Activated gamma-delta T cell treated with Interleukin-2 at 50 U/mL for 16 hours (primary cell): ENCODE results near the gene C1orf210.

Source experiments
- DNase-seq: peaks from one replicate; pipeline ENCODE4 v3.0.0-alpha.2; 2020

The C1orf210 gene

GRCh38 chr1:43293176-43293575 is 7.8 kb upstream of the C1orf210 start:
- no peak for DNase-seq

DNA sequence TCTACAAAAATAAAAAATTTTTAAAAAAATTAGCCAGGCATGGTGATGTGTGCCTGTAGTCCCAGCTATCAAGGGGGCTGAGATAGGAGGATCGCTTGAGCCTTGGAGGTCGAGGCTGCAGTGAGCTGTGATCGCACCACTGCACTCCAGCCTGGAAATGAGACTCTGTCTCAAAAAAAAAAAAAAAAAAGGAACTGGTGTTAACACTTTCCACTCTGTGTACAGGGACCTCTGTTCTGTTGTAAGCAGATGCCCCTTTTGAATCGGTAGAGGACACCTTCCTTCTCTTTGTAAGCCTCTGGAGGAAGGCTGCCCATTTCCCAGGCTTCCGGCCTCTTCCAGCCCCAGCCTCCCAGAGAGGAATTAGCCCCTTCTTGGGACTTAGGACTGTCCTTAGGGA is 7.3 kb upstream of the C1orf210 start:
- DNase-seq, result no peak

DNA sequence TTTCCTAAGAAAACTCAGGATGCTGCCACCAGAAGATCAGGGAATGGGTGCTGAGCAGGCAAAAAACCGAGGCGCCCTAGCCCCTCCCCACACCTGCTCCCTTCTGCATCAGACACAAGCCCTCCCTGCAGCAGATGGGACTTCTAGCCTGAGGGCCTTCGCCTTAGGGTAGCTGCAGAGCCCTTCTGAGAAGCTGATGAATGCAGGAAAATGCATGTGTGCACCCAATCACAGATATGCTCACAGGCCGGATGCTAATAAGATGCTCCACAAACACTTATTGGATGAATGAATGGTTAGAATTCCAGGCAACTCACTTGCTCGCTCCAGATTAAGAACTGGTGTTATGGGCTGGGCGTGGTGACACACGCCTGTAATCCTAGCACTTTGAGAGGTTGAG is 6.8 kb upstream of the C1orf210 start:
- no peak for DNase-seq

DNA sequence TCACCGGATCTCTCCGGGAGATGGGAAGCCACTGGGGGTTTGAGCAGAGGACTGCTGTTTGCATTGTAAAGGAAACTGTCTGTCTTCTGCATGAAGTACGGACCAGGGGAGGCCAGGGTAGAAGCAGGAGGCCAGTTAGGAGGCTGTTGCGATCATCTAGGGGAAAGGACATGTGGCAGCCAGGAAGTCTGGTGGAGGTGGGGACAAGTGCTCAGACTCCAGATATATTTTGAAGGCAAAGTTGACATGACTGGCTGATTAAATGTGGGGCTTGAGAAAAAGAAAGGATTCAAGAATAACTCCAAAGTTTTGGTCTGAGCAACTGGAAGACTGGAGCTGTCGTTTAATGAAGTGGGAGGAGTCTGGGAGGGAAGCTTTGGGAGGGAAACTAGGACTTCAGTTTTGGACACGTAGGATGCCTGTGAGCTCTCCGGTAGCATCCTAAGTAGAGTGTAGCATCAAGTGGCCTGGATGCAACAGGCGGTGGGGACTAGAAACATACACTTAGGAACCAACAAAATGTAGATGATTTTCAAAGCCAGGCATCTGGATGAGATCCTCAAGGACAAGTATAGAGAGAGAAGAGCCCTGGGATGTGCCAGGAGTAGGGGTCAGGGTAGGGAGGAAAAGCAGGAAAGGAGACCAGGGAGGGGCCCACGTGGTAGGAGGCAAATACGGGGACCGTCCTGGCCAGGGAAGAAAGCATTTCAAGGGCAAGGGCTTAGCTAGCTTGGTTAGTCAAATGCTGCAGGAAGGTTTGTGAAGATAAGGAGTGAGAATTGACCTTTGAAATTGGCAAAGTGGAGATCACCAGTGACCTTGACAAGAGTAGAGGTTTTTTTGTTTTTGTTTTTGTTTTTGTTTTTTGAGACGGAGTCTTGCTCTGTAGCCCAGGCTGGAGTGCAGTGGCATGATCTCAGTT is 3.7 kb upstream of the C1orf210 start:
- no peak for DNase-seq

- no peak for DNase-seq
These were observed 2.8 kb upstream of the C1orf210 start for GRCh38 chr1:43288058-43288784.

GRCh38 chr1:43286533-43286932 is 1.2 kb upstream of the C1orf210 start:
- DNase-seq, result no peak

- no peak for DNase-seq
These were observed 734 bp upstream of the C1orf210 start for GRCh38 chr1:43286115-43286514.

GRCh38 chr1:43284546-43285110 is 753 bp downstream of the C1orf210 start:
- DNase-seq, result no peak

- no peak for DNase-seq
These were observed 1.3 kb downstream of the C1orf210 start for GRCh38 chr1:43284065-43284464.

- no peak for DNase-seq
These were observed 2.9 kb downstream of the C1orf210 start for GRCh38 chr1:43282220-43283195.

DNA sequence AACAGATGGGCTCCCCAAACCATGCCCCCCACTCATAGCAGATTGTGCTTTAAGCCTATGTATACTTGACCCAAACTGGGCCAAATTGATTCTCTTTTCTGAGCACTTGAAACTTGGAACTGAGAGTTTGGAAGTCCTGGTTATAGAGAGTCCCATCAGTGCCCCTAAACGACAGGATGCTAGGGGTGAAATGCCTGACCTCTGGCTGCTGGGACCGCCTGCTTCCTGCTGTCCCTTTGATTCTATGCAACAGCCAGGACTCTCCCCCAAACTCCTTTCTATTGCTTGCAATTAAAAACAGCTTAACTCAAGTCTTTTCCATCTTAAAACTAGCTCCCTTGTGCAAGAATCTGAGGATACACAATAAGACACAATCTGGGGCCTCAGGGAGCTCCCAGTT is 4.7 kb downstream of the C1orf210 start:
- no peak for DNase-seq

GRCh38 chr1:43279666-43280065 is 5.7 kb downstream of the C1orf210 start:
- no peak for DNase-seq

DNA sequence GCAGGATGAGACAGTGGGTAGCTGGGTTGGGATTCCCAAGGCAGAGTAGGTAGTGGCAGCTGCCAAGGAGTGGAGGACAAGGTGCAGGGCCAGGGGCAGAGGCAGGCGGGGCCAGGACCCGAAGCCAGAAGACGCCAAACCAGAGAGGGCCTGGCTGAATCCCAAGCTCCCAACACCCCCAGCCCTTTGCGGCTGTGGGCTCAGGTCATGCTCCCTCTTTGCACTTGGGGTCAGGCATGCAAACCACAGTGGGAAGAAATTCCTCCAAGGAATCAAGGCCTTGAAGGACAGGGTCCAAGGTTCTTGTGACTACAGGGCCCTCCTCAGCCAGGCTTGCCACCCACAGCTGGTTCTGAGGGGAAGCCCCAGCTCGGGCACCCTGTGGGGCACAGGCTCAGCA is 6.2 kb downstream of the C1orf210 start:
- DNase-seq, result no peak

GRCh38 chr1:43277116-43277876 is 8.1 kb downstream of the C1orf210 start:
- no peak for DNase-seq

- no peak for DNase-seq
These were observed 8.7 kb downstream of the C1orf210 start for GRCh38 chr1:43276673-43277072.

DNA sequence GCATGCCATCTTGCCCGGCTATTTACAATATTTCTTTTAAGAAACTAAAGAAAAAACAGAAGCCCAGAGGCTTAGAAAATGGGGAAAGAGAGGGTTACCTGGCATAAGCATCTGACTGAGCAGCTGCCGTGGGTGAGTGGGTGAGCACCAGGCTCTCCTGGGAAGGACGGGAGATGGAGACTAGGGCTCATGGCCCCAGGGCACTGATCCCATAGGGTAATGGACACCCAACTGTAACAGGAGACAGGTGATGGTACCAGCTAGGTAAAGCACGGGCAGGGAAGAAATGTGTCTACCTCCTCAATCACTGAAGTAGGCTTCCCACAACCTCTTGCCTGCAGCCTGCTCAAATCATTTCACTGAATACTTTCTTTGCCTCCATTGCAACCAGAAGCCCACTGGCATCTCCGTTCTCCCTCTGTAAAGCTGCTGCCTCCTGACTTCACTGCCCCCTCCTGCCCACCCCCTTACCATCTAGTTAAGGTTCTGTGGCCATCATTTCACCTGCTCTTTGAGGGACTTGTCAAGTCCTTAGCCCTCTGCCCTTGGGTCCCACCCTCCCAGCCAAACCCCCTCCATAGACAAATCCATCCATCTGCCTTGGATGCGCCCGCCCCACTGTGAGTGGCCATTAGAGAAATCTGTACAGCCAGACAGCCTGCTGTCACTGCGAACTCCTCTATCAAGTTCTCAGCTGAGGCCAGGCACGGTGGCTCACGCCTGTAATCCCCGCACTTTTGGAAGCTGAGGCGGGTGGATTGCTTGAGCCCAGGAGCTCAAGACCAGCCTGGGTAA is 9.4 kb downstream of the C1orf210 start:
- DNase-seq, result no peak

GRCh38 chr1:43274804-43275180 is 10.6 kb downstream of the C1orf210 start:
- no peak for DNase-seq

GRCh38 chr1:43274125-43274803 is 11.1 kb downstream of the C1orf210 start:
- DNase-seq, result peak; percentile 9

GRCh38 chr1:43273708-43274107 is 11.7 kb downstream of the C1orf210 start:
- no peak for DNase-seq
